AG09309 (cell line): Measurements from ENCODE around the gene RYK.

Experiments
- DNase-seq: peaks from one replicate; pipeline ENCODE4 v3.0.0-alpha.2; 2010; ENCODE audit warnings: low read depth
- H3K4me3 ChIP-seq: 2 replicates; pipeline ENCODE4 v1.5.1; 2011; ENCODE audit warnings: mild to moderate bottlenecking, low read depth, low read length, moderate library complexity; ENCODE audit not compliant: control insufficient read depth
- TF ChIP-seq, protein P1 (sequence below): IDR thresholded peaks from 2 replicates; pipeline ENCODE4 v1.5.1; 2011; ENCODE audit warnings: mild to moderate bottlenecking, low read depth, low read length, inconsistent platforms; ENCODE audit not compliant: insufficient read depth, control insufficient read depth; ENCODE audit errors: missing control alignments

RYK gene

GRCh38 chr3:134250717-134251220 is at the start of gene RYK:
Gene RYK, minus strand, starts transcription at chr3:134250859. Its CDS starts 205 bp downstream, at chr3:134250654.
- H3K4me3 ChIP-seq, result peak within 1 kb of the TSS; percentile 87
- TF ChIP-seq, protein P1, sequence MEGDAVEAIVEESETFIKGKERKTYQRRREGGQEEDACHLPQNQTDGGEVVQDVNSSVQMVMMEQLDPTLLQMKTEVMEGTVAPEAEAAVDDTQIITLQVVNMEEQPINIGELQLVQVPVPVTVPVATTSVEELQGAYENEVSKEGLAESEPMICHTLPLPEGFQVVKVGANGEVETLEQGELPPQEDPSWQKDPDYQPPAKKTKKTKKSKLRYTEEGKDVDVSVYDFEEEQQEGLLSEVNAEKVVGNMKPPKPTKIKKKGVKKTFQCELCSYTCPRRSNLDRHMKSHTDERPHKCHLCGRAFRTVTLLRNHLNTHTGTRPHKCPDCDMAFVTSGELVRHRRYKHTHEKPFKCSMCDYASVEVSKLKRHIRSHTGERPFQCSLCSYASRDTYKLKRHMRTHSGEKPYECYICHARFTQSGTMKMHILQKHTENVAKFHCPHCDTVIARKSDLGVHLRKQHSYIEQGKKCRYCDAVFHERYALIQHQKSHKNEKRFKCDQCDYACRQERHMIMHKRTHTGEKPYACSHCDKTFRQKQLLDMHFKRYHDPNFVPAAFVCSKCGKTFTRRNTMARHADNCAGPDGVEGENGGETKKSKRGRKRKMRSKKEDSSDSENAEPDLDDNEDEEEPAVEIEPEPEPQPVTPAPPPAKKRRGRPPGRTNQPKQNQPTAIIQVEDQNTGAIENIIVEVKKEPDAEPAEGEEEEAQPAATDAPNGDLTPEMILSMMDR, result no peak
- DNase-seq, result no peak

GRCh38 chr3:134299888-134300206 is 49.2 kb upstream of the RYK start:
- no peak overlapping the region for H3K4me3 ChIP-seq
- TF ChIP-seq, protein P1, result no peak
- DNase-seq, result no peak

DNA sequence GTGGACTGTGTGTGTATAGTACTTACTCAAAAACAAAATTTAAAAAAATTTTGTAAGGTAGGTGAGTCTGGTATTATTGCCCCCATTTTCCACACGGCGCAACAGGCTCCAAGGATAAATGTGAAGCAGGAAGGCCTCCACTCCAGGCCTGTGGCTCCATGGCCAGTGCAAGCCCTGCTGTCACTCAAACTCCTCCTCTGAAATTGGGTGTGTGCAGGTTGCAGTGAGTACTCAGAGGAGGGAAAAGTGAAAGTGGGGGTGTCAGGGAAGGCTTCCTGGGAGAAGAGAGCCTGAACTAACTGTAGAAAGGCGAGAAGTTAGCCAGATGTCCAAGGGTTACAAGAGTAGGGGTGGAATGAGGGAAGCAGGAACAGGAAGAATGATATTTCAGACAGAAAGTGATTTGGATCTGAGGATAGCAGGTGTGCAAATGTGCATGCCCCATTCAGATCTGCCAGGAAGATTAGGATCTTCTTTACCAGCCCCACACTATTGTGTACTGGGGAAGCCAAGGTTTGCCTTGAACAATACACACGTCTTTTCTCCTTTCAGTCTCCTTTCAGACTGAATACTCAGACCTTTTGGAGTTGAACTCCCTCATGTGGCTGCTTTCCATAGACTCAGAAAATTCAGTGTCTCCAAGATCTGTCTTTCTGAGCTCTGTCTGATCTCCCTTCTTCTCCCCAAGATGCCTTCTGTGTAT is 48.7 kb upstream of the RYK start:
- no peak for DNase-seq
- TF ChIP-seq, protein P1, result peak; percentile 56
- H3K4me3 ChIP-seq, result no peak overlapping the region

DNA sequence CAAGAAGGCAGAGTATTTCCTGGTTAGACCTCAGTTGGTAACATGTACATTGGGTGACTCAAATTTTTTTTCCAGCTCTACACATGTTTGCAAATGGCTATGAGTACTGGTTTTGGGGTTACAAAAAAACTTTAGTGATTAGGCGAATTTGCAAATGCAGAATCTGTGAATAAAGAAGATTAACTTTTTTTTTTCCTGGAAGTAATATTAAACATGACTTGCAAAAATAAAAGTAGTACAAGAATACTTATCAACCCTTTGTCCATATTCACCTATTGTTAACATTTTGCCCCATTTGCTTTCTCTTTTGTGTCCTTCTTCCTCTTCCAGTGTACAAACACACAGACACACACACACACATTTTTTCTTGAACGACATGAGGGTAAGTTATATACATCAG is 47.6 kb upstream of the RYK start:
- TF ChIP-seq, protein P1, result no peak
- DNase-seq, result no peak
- no peak overlapping the region for H3K4me3 ChIP-seq

DNA sequence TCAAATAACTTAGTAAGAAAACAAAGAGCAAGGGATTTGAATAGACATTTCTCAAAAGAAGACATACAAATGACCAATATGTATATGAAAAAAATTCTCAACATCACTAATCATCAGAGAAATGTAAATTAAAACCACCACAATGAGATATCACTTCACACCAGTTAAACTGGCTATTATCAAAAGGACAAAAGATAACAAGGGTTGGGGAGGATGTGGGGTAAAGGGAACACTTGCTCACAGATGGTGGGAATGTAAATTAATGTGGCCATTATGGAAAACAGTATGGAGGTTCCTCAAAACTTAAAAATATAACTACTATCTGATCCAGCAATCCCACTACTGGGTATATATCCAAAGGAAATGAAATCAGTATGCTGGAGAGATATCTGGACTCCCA is 46.0 kb upstream of the RYK start:
- TF ChIP-seq, protein P1, result no peak
- H3K4me3 ChIP-seq, result no peak overlapping the region
- no peak for DNase-seq

DNA sequence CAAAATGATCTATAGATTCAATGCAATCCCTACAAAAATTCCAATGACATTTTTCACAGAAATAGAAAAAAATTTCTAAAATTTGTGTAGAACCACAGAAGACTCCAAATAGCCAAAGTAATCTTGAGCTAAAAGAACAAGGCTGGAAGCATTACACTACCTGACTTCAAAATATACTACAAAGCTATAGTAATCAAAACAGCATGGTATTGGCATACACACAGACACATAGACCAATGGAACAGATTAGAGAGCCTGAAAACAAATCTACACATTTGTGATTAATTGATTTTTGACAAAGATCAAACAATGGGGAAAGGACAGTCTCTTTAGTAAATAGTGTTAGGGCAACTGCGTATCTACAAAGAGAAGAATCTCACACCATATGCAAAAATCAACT is 45.3 kb upstream of the RYK start:
- TF ChIP-seq, protein P1, result no peak
- H3K4me3 ChIP-seq, result no peak overlapping the region
- DNase-seq, result no peak
